Endometrial microvascular endothelial cells (primary cell): ENCODE measurements around the gene TEX52. TPM values are rescaled to one million over a fixed set of nuclear protein-coding genes. Genes with fewer than 3 reads are reported as not detected.
"Not testable (repeated sequence)": the region's sequence is repeated elsewhere in the genome, so short reads cannot be mapped to it uniquely, and the experiment has no call there.

Experiments
- in situ Hi-C: cut with HindIII; loops from 2 replicates; pipeline ENCODE4 v1.10.0; 2017; ENCODE audit warnings: low sequenced_read_pairs, low pct_unique_long_range_greater_than_20kb; ENCODE audit errors: inconsistent ontology term
- total RNA-seq: library from RNA; depleted of rRNA; stranded (reverse); fragments of >200 nt; gene quantifications from one replicate; pipeline ENCODE4 v1.2.3, GENCODE V29; 2015; ENCODE audit errors: inconsistent ontology term

The TEX52 gene
- total RNA-seq, 1 donor from 2014 or later, result not detected

DNA sequence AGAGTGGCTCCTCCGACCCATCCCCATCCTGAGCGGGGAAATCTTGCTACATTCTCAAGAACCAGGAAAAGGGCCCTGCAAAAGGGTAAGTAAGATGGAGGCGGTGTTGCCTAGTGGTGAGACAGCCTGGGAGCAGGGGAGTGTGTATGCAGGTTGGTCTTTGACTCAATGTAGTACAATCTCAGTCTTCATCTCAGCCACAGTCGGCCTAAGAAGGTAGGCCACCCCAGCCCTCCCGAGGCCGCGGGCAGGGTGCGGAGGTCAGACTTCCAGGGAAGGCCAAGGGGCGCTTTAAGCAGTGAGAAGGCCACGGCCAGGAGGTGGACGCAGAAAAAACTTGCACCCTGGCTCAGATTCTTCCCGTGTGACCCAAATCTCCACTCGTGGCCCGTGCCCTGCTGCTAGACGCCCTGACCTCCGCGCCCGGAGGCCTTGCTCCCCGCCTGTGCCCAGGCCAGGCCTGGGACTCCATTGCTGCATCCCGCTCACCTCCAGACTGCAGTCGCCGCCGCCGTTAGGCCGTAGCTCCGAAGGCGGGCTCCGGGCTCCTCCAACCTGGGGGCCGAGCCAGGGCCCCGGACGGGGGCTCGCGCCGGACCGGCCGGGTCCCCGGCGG, 19.7 kb upstream of the TEX52 start:
- in situ Hi-C loops, result no loop called here

DNA sequence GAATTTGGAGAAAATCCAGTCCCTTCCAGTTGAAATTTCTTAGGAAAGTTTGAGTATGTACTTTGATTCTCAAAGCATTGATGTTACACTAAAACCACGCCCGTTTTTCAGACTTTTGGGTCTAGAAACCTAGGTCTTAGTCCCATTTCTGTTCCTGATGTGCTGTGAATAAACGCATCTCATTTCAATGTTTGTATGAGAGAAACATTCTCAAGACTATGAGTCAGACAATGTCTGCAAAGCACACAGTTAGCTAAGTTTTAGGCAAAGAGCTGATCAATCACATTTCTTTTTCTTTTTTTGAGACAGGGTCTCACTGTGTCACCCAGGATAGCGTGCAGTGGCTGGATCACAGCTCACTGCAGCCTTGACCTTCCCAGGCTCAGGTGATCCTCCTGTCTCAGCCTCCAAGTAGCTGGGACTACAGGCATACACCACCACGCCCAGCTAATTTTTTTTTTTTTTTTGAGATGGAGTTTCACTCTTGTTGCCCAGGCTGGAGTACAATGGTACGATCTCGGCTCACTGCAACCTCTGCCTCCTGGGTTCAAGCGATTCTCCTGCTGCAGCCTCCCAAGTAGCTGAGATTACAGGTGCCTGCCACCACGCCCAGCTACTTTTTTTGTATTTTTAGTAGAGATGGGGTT, 12.3 kb upstream of the TEX52 start:
- in situ Hi-C loops, result not testable (repeated sequence)

DNA sequence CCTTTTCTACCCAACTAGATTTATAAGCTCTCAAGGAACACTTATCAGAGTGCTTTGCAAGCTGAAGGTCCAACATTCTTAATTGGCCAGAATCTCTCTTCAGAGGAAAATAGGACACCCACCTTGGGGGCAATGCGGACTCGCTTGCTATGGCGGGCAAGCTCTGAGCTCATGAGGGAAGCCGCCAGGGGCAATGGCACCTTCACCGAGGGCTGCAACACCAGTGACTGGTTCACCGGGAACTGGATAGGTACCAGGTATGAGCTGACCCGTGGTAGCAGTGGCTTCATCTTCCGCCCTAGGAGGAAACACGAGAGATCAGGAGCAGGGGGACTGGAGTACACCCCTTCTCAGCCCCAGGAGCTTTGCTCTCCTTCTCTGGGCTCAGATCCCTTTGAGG, 7.4 kb upstream of the TEX52 start:
- in situ Hi-C loops, result no loop called here

DNA sequence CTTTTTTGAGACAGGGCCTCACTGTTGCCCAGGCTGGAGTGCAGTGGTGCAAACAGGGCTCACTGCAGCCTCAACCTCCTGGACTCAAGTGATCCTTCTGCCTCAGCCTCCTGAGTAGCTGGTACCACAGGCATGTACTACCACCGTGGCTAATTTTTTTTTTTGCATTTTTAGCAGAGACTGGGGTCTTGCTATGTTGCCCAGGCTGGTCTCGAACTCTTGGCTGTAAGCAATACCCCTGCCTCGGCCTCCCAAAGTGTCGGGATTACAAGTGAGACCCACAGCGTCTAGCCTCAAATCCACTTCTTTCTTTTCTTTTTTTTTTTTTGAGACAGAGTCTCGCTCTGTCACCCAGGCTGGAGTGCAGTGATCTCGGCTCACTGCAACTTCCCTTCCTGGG, 6.6 kb upstream of the TEX52 start:
- in situ Hi-C loops, result not testable (repeated sequence)

DNA sequence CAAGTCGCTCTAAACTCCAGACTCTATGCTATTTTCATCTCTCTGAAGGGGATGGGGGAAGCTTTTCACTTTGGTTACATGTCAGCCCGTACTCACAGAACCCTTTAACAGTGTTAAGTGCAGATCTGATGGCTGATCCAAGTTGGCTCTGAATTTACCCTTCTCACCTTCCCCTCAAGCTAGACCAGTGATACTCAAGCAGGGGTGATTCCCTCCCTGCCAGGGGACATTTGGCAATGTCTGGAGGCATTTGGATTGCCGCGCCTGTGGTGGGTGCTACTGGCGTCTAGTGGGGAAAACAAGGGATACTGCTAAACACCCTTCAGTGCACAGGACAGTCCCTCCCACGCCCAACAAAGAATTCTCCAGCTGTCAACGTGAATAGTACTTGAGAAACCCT, 6.0 kb upstream of the TEX52 start:
- in situ Hi-C loops, result no loop called here

DNA sequence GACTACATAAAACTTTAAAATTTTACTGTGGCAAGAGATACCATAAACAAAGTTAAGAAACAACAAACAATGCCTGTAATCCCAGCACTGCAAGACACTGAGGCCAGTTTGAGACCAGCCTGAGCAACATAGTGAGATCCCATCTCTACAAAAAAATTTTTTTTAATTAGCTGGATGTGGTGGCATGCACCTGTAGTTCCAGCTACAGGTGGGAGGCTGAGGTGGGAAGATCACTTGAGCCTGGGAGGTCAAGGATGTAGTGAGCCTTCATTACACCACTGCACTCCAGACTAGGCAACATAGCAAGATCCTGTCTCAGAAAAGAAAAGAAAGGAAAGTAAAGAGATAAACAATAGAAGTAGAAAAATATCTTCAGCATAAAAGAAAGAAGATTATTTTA, 3.3 kb upstream of the TEX52 start:
- in situ Hi-C loops, result no loop called here

DNA sequence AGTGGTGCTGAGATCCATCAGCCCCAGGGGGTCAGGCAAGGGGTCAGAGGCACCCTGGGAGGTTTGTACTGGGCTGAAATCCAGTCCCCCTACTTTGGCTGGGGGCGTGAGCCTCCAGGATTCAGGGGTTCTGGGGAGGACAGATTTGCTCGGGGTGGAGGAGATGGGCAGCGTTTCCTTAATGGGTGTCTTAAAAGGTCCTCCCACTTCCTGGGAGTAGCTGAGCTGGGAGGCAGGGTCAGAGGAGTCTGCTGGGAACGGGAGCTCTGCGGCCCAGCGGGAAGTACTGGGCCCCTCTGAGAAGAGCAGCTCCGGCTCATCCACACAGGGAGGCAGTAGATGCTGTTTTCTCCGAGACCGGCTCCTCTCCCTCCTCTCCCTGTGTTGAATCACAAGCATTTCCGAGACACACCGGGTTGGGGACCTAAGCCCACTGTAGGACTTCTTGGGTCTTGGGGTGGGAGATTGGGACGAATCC, 2.1 kb upstream of the TEX52 start:
- in situ Hi-C loops, result no loop called here

DNA sequence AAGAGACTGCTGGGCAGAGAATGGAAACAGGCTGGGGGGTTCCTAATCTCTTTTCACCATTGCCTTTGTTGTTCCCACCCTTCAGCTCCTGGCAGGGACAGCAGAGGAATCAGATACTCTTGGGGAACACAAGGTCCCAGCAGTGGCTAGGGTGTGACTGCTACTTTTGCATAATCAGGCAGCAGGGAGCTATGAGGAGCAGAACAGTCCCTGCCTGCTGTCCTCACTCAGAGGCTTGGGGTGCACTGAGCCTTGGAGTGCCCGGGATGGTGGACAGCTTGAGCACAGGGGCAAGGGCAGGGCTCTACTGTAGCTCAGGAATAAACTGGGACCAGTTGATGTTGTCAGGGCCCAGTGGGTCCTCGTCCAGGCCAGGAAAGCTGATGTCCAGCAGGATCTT, 1.5 kb upstream of the TEX52 start:
- in situ Hi-C loops, result no loop called here

DNA sequence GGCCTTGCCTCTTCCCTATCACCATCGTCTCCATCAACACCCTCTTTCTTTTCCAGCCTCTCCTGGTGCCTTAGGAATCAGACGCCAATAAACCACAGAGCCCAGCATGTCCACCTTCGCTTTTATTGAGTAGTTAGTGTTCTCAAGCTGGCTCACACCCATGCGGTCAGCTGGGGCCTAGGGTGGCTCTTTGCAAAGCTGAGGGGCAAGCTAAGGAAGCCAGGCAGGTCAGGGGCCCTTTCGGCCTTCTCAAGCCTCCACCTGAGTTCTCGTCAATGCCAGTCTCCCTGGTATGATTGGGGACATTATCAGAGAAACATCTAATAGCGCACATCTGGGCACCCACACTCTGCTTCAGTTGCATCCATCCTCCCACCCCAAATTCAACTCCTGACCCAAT, 737 bp upstream of the TEX52 start:
- in situ Hi-C loops, result no loop called here

DNA sequence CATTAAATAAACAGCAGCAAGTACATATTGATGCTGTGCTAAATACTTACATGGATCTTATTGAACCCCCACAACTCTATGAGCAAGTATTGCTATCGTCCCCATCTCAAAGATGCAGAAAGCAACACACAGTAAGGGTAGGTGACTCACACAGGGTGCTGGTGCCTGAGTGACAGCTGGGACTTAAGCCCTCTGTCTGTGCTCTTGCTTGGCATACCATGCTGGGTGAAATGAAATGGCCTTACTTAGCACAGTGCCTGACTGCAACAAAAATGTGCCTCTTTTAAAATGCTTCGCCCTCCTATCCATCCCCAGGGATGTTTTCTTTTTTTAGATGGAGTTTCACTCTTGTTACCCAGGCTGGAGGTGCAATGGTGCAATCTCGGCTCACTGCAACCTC, 788 bp downstream of the TEX52 start:
- in situ Hi-C loops, result no loop called here

DNA sequence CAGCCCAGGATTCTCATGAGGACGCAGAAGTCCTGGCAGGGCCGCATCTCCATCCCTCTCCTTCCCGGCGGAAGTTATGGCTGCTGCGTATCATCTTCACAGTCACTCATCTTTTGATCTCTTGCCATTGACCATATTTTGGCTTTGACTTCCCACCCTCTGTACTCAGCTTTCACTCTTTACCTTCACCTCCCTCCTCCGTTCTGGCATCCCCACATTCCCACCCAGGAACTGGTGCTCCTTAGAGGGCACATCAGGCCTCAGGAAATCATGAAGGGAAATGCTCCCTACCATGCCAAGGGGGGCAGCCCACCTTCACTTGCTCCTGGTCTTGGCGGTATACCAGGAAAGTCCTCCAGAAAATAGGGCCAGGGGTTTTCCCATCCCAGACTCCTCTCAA, 1.3 kb downstream of the TEX52 start:
- in situ Hi-C loops, result no loop called here

DNA sequence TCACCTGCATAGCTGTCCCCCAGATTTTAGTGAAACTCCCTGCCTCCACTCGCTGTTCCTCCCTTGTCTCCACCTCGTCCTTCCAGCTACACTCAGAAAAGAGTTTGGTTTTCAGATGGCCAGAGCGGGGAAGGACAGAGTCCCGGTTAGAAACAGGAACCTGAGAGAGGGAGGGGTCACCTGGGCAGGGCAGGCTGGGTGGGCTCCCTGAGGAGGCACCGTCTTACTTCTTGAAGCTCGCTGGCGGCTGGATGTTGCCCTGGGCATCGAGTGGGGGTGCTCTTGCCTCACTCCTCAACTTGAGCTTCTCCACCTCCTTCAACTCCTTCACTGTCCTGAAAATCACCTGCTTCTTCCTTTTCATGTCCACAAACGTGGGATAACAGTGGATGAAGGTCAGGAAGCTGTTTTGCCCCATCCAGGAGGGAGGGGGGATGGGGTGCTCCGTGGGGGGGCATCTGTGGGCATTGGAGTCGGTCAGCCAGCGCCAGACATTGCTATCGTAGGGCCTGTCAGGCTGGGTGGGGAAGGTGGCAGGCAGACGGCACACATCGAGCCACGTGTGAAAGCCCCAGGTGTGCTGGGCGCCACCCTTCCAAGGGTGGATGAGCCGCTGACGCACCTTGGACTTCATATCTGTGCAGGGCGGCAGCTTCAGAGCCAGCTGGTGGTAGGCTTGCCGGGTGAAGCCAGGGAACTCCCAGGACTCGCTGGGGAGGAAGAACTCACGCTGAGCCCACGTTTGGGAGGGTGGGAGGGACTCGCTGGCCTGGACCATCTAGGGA, 2.0 kb downstream of the TEX52 start:
- in situ Hi-C loops, result no loop called here

DNA sequence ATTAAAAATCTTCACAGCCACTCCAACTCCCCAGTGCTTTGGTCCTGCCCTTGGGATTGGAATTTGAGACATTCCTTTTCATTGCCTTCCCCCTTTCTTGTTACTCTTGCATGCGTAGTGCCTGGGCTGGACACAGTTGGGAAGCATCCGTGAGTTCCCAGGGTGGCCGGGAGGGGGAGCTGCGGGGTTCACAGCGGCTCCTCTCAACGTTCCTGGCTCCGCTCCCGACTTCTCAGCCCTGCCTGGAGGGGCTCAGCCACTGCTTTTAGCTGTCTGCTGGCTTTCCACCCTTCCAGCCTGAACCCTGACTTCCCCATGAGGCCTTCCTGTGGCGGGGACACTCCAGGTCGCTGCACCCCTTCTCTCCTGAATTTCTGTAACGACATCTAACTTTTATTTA, 3.2 kb downstream of the TEX52 start:
- in situ Hi-C loops, result no loop called here

DNA sequence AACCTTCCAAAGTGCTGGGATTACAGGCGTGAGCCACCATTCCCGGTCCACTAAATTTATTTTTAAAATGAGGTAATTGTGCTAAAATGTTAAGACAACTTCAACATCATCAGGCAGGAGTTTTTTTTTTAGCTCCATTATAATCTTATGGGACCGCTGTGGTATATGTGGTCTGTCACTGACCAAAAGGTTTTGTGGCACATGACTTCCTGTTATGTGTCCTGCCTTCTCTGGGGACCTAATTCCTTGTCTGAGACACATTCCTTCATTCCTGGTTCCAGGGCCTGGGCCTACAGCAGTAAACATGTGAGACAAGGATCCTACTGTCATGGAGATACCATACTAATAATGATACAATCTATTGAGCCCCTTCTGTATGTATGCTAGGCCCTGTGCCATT, 4.9 kb downstream of the TEX52 start:
- in situ Hi-C loops, result no loop called here

DNA sequence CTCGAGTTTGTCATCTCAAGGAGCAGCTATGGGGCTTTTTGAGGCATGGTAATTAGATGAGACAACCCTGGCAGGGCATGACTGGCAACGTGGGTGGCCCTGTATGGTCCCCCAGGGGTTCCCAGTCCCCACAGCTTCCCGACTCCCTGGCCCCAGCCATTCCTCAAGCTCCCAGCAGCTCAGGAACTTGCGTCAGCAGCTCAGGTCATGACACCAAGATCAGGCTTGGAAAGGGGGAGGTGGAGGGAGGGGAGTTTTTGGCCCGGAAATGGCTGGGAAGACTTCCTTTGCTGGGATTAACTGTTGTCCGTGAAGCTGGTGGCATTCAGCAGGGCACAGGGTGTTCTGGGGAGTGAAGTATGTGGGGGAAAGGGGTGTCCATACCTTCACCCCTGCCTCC, 11.6 kb downstream of the TEX52 start:
- in situ Hi-C loops, result no loop called here

DNA sequence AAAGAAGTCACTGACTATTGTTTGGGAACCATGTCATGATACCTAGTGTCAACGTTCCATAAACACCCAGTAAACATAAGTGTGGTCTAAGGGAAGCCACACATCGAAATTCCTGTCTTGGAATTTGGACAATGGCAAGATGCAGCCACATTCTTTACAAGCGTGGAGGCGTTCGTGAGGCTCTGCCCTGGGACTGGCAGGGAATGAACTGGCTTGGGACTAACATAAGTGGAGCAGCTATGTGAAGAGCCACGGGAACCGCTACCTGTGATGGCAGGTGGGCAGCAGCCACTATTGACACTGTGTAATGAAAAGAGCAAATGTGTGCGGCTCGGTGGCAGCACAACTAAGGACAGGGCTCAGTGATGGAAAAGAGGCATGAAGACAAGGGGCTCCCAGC, 12.1 kb downstream of the TEX52 start:
- in situ Hi-C loops, result no loop called here

DNA sequence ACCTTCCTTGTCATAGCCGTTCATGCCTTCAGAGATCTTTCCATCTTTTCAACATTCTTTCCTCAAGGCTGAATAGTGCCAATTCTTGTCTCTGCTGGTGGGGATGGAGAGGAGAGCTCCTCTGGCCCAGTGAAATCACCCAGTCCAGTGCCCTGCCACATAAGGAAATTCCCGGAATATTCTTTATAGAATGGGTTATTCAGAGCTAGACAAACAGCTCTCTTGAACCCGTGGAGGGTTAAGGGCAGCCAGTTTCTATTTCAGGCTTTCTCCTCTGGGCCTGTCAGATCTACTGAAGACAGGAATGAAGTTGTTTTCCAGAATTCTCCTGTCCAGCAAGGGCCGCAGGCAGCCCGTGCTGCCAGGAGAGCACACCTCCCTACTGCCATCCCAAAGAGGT, 13.9 kb downstream of the TEX52 start:
- in situ Hi-C loops, result no loop called here

DNA sequence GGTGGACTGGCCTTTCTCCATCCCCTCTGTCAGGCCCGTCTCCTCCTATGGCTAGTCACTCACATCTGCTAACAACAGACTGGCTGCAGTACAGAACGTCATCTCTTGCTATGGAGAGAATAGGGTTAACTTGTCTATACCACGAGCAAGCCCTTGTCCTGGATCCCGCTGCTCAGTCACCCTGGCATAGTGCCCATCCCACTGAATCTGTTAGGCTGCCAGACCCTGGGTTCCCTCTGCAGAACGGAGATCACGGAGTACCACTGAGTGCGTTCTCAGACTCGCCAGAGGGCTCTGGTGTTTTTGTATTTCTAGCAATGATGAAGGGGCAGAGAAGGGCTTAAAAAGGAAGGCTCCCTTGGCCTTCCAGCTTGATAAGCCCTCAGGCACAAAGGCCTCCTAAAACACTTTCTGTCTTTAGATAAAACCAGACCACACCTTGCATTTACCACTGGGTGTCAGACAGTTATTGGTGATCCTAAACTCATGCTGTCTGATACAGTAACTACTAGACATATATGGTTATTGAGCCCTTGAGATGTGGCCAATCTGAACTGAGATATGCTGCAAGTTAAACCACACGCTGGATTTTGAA, 15.7 kb downstream of the TEX52 start:
- in situ Hi-C loops, result no loop called here

DNA sequence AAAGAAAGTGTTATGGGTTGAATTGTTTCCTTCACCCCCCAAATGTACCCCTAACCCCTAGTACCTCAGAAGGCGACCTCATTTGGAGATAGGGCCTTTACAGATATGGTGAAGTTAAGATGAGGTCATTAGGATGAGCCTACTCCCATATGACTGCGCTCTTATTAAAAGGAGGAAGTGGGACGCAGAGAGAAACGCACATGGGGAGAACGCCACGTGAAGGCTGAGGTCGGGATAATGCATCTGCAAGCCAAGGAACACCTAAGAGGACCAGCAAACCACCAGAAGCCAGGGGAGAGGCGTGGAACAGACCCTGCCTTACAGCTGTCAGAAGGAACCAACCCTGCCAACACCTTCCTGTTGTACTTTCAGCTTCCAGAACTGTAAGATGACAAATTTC, 20.3 kb downstream of the TEX52 start:
- in situ Hi-C loops, result no loop called here
